ACC112 (cell line): ENCODE results near the gene ADAMTS16.

Experiments
- H2AFZ ChIP-seq: fragments of 200-600 bp; sonication (generic); one replicate; pipeline ENCODE4 v1.6.0; 2017; ENCODE audit warnings: antibody characterized with exemption, low read length; ENCODE audit not compliant: unreplicated experiment
- H3K27ac ChIP-seq: fragments of 200-600 bp; sonication (generic); 2 replicates; pipeline ENCODE4 v1.5.1; 2014; ENCODE audit warnings: low read depth, mild to moderate bottlenecking, antibody characterized with exemption, low read length, moderate library complexity
- H3K27me3 ChIP-seq: fragments of 200-600 bp; sonication (generic); 2 replicates; pipeline ENCODE4 v1.6.1; 2014; ENCODE audit warnings: mild to moderate bottlenecking, antibody characterized with exemption, low read length, moderate library complexity, mixed read lengths; ENCODE audit not compliant: insufficient read depth
- H3K36me3 ChIP-seq: fragments of 200-600 bp; sonication (generic); 2 replicates; pipeline ENCODE4 v1.6.1; 2016; ENCODE audit warnings: mild to moderate bottlenecking, antibody characterized with exemption, low read length, moderate library complexity, mixed read lengths; ENCODE audit not compliant: insufficient read depth
- H3K4me1 ChIP-seq: fragments of 200-600 bp; sonication (generic); one replicate; pipeline ENCODE4 v1.6.1; 2016; ENCODE audit warnings: low read length, mixed read lengths; ENCODE audit not compliant: insufficient read depth, unreplicated experiment, control insufficient read depth
- H3K4me3 ChIP-seq: fragments of 200-600 bp; sonication (generic); 2 replicates; pipeline ENCODE4 v1.5.1; 2014; ENCODE audit warnings: mild to moderate bottlenecking, low read depth, low read length
- H3K79me2 ChIP-seq: fragments of 200-600 bp; sonication (generic); one replicate; pipeline ENCODE4 v1.6.0; 2016; ENCODE audit warnings: low read length; ENCODE audit not compliant: control insufficient read depth, unreplicated experiment, insufficient read depth

The ADAMTS16 gene

DNA sequence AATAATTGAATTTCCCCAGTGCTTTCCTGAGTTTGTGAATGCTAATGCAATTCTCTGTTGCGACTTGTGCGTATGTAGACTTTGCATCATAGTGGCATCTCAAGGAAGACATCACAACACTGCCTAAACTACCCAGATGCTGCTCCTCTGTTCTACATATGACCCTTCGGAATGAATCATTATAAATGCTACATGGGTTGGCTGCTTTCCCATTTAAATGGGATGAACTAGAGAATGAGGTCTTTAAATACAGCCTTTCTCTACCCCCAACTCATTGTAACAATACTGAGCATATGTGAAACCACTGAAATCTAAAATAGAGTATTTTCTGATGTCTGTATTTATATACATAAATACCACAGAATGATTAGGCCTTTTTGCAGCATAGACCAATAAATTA, 145.8 kb downstream of the ADAMTS16 start:
- H3K79me2 ChIP-seq, result no peaks in the 10 kb centered on the region
- no peak overlapping the region for H3K4me3 ChIP-seq
- no peak overlapping the region for H2AFZ ChIP-seq
- no peaks in the 10 kb centered on the region for H3K27me3 ChIP-seq
- H3K36me3 ChIP-seq, result no peaks in the 10 kb centered on the region
- H3K27ac ChIP-seq, result no peak overlapping the region
- no peaks in the 10 kb centered on the region for H3K4me1 ChIP-seq

DNA sequence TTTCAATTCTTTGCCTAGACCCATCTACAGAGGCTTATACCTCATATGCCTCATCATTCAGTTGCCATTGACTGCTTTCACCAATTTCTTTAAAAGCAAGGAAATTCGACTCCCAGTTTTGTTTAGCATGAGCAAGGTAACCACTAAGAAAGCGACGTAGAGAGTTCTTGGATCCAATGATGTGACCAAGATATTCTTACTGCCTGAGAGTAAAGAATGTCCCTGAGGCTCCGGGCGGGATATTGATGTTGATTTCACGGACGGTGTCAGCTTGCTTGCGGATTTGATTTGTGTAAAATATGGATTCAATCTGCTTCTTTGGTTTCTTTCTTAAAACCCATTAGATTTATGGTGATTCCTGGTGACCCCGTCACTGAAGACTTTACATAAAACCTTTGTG, 147.3 kb downstream of the ADAMTS16 start:
- Histone ChIP-seq H3K27ac (no peak overlapping the region), H3K27me3 (no peaks in the 10 kb centered on the region), H3K36me3 (no peaks in the 10 kb centered on the region), H3K79me2 (no peaks in the 10 kb centered on the region), H3K4me3 (no peak overlapping the region), H3K4me1 (no peaks in the 10 kb centered on the region), H2AFZ (no peak overlapping the region)

DNA sequence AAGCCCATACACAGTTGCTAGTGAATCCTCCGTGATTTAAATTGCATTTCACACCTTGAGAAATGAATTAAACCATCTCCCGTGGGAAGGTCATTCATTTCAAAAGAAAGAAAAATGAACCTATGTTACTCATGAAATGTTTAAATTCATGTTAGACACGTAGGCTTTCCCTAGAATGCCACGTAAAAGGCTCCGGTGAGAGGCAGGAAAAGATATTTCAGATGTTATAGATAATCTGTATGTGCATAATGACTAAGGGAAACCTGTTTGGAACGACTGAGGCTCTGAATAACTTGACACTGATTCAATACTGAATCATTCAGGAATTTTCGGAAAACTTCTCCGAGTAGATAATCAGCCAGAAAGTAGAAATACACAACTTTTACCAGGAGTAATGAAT, 148.1 kb downstream of the ADAMTS16 start:
- H3K27ac ChIP-seq, result no peak overlapping the region
- no peaks in the 10 kb centered on the region for H3K4me1 ChIP-seq
- H3K36me3 ChIP-seq, result no peaks in the 10 kb centered on the region
- H3K4me3 ChIP-seq, result no peak overlapping the region
- no peaks in the 10 kb centered on the region for H3K79me2 ChIP-seq
- no peaks in the 10 kb centered on the region for H3K27me3 ChIP-seq
- no peak overlapping the region for H2AFZ ChIP-seq

DNA sequence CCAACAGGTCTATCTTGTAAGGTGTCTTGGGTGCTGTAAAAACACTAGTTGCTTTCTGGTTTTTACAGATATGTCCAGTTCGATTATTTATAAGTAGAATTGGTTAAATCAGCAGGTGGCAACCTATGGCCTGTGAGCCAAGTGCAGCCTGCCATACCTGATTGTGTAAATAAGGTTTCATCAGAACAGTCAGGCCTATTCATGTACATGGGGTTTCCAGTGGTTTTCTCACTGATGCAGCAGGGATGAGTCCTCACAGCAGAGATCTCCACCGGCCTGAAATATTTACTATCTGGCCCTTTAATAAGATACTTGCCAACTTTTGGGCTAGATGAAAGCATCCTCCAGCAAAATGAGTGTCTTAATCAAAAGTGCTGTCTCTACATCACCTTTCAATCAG, 149.4 kb downstream of the ADAMTS16 start:
- Histone ChIP-seq H3K4me3 (no peak overlapping the region), H2AFZ (no peak overlapping the region), H3K36me3 (no peaks in the 10 kb centered on the region), H3K27ac (no peak overlapping the region), H3K79me2 (no peaks in the 10 kb centered on the region), H3K4me1 (no peaks in the 10 kb centered on the region), H3K27me3 (no peaks in the 10 kb centered on the region)

DNA sequence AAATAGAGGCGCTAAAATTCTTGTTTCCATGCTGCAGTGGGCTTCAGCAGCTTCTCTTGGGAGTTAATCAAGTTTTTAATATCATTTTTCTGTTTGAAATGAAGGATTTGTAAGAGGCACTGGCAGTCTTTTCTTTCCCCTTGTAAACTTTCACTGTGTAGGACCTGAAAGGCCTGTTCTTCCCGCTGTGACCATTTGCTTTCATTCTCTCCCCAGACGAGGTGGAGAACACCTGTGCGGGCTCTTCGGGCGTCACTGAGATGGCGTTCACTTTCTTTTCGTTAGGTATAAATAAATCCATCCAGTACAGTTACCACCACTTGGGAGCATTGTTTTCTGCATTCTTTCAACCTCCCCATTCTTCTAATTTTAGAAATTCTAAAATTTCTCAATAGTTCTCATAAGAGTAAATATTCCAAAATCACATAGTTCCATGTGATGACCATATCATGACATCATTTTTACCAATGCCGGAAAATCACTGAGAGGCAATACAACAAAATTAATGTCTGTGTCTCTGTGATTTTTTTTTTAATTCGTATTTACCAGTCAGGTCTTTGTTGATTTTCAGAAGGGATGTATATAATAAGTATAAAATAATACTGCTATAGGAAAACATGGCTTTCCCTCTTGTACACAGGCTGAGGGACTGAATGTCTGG, 150.7 kb downstream of the ADAMTS16 start:
- Histone ChIP-seq H2AFZ (no peak overlapping the region), H3K4me1 (no peaks in the 10 kb centered on the region), H3K27ac (no peak overlapping the region), H3K4me3 (no peak overlapping the region), H3K27me3 (no peaks in the 10 kb centered on the region), H3K79me2 (no peaks in the 10 kb centered on the region), H3K36me3 (no peaks in the 10 kb centered on the region)

DNA sequence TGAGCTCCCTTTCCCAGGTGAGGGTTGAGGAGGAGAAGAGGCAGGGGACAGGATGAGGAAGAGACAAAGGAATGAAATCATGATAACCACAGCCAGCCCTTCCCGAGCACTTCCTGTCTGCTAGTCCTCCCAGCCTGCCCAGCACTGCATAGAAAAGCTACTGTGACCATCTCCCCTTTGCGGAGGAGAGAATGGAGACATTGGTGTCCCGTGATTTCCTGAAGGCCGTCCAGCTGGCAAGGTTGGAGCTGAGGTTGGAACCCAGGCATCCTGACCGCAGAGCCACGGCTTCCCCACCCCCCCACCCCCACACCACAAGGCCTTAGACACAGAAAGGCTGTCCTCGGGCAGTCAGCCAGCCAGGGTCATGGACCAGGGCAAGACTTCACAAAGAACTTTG, 151.2 kb downstream of the ADAMTS16 start:
- Histone ChIP-seq H3K27ac (no peak overlapping the region), H3K4me1 (no peaks in the 10 kb centered on the region), H3K36me3 (no peaks in the 10 kb centered on the region), H3K79me2 (no peaks in the 10 kb centered on the region), H2AFZ (no peak overlapping the region), H3K4me3 (no peak overlapping the region), H3K27me3 (no peaks in the 10 kb centered on the region)

DNA sequence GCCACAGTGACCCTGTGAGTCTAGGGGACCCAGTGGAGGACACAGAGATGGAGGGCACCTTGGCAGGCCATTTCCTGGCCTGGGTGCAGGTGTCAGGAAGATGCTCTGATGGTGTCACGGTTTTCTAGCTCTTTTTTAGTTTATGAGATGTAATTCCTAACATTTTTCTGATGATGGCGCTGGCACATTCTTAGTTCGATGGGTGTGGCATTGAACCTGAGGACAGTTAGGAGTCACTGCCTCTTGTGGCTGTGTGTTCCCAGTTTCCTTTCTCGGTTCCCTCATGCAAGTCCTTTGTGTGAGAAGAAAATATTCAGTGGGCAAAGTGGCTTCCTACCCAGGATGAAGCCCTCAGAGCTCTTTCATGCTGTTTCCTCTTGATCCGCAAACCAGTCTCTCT, 152.9 kb downstream of the ADAMTS16 start:
- Histone ChIP-seq H3K4me1 (no peaks in the 10 kb centered on the region), H3K36me3 (no peaks in the 10 kb centered on the region), H3K4me3 (no peak overlapping the region), H3K79me2 (no peaks in the 10 kb centered on the region), H3K27me3 (no peaks in the 10 kb centered on the region), H2AFZ (no peak overlapping the region), H3K27ac (no peak overlapping the region)

DNA sequence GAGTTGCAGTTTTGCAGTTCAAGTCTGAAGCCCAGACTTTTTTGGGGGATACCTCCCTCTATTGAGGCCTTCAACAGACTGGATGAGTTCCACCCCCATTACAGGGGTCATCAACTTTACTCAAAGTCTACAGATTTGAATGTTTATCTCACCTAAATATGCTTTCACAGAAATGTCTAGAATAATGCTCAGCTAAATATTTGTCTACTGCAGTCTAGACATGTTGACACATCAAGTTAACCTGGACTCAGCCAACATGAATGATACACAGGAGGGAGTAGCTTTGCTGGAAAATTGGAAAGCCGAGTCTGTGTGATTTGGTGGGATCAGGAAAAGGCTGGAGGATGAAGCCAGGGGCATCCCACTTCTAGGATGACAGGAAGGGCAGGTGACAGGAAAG, 154.3 kb downstream of the ADAMTS16 start:
- no peak overlapping the region for H3K4me3 ChIP-seq
- H3K36me3 ChIP-seq, result no peaks in the 10 kb centered on the region
- H3K79me2 ChIP-seq, result no peaks in the 10 kb centered on the region
- no peak overlapping the region for H3K27ac ChIP-seq
- no peak overlapping the region for H2AFZ ChIP-seq
- H3K4me1 ChIP-seq, result no peaks in the 10 kb centered on the region
- H3K27me3 ChIP-seq, result no peaks in the 10 kb centered on the region

DNA sequence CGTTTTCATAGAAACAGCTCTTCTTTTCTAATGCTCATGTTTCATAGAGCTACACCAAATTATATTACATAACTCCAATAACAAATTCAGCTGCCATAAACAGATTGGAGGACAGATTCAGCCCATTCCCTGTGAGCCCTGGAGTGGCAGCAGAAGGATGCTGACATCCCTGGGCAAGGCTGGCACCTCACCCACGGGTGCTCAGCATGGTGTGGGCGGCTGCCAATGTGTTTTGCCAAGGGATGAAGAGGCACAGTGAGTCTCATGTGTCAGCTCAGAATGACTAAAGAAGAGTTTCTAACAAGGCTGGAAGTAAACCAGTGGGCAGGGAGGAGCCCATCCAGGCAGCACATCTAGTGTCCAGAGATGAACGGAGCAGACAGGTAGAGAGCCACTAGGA, 155.2 kb downstream of the ADAMTS16 start:
- Histone ChIP-seq H3K27ac (no peak overlapping the region), H3K27me3 (no peaks in the 10 kb centered on the region), H3K4me3 (no peak overlapping the region), H2AFZ (no peak overlapping the region), H3K4me1 (no peaks in the 10 kb centered on the region), H3K36me3 (no peaks in the 10 kb centered on the region), H3K79me2 (no peaks in the 10 kb centered on the region)

DNA sequence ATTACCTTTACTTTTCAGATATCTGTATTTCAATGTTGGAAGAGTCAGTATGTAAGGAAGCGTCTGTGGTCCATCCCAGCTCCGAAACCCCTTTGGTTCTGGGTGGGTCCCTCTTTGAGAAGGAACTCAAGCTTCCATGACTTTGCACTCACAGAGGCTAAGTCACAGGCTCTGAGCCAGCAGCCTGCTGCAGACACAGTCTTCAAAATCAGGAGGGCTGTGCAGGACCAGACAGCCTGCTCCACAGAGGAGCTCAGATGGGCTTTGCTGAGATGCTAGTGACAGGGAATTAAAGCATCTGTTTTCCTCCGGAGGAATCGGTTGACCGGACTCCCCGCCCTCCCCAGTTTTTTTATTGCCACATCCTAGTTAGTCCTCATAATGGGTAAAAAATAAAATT, 155.9 kb downstream of the ADAMTS16 start:
- Histone ChIP-seq H3K27ac (no peak overlapping the region), H3K79me2 (no peaks in the 10 kb centered on the region), H3K27me3 (no peaks in the 10 kb centered on the region), H3K4me3 (no peak overlapping the region), H2AFZ (no peak overlapping the region), H3K36me3 (no peaks in the 10 kb centered on the region), H3K4me1 (no peaks in the 10 kb centered on the region)

DNA sequence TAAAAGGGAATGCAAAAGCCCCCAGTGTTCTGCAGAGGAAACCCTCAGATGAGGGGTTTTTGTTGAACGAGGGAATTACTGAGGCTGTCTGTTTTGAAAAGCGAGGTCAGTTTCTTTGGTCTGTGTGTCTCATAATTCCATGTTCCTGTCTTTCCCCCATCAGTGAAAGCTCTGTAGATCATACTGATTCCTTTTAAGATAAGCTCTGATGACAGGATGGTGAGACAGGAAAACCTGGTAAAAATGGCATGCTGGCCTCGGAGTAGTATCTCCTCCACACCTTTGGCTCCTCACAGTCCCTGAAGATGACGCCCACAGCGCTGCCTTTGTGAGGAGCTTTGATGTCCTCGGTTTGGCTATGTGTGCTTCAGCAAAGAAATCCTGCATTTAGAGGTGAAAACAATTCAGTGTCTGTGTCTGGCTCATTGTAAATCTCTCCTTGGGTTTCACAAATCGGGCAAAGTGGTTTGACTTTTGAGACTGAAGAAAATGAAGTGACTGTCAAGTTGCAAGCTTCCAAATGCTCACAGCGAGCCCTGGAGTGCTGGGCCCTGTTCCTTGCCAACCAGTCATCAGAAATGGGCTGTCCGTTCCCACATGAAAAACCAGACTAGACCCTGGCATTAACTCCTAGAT, 157.4 kb downstream of the ADAMTS16 start:
- Histone ChIP-seq H3K79me2 (no peaks in the 10 kb centered on the region), H3K4me1 (no peaks in the 10 kb centered on the region), H3K4me3 (no peak overlapping the region), H3K27me3 (no peaks in the 10 kb centered on the region), H2AFZ (no peak overlapping the region), H3K36me3 (no peaks in the 10 kb centered on the region), H3K27ac (no peak overlapping the region)
